ENCODE measurements around the gene STX7. TPM values are rescaled to one million over a fixed set of nuclear protein-coding genes. Genes with fewer than 3 reads are reported as not detected.
A peak's percentile ranks its signal among the peaks of the same experiment; 100 is the strongest.
"Not testable (repeated sequence)": the region's sequence is repeated elsewhere in the genome, so short reads cannot be mapped to it uniquely, and the experiment has no call there.

The STX7 gene
- total RNA-seq, 4 donors from 2014 or later = 45.7 to 70.6 (median 53.2) TPM

DNA sequence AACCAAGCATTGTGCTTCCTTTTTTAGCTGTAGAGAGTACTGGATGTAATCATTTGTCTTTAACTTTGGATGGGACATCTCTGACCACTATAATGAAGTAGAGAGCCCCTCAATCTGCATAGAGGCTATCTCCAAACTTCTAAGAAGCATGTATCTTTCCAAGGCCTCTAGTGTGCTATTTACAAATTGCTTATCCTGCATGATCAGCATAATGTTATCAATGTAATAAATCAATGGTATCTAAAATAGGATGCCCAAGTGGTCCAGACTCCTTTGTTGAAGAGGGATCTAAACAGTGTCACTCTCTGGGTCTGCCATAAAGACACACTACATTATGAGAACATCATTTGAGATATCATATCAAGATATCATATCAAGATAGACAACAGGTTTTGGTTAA is 31.9 kb upstream of the STX7 start:
- TF ChIP-seq, protein P1, sequence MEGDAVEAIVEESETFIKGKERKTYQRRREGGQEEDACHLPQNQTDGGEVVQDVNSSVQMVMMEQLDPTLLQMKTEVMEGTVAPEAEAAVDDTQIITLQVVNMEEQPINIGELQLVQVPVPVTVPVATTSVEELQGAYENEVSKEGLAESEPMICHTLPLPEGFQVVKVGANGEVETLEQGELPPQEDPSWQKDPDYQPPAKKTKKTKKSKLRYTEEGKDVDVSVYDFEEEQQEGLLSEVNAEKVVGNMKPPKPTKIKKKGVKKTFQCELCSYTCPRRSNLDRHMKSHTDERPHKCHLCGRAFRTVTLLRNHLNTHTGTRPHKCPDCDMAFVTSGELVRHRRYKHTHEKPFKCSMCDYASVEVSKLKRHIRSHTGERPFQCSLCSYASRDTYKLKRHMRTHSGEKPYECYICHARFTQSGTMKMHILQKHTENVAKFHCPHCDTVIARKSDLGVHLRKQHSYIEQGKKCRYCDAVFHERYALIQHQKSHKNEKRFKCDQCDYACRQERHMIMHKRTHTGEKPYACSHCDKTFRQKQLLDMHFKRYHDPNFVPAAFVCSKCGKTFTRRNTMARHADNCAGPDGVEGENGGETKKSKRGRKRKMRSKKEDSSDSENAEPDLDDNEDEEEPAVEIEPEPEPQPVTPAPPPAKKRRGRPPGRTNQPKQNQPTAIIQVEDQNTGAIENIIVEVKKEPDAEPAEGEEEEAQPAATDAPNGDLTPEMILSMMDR (IDR thresholded peaks at IDR 0.05) = no peak
- TF ChIP-seq POLR2A (IDR thresholded peaks at IDR 0.05) = no peak
- H3K36me3 ChIP-seq = no peaks in the 10 kb centered on the region
- no peak overlapping the region for H3K4me3 ChIP-seq (replicated peaks in 1 of 3)
- no peak for DNase-seq
- H3K9me3 ChIP-seq = no peaks in the 10 kb centered on the region
- H3K27ac ChIP-seq = no peak overlapping the region
- no peaks in the 10 kb centered on the region for H3K27me3 ChIP-seq
- no peaks in the 10 kb centered on the region for H3K4me1 ChIP-seq
- intact Hi-C loops (cut with DNase I) = no loop called here

DNA sequence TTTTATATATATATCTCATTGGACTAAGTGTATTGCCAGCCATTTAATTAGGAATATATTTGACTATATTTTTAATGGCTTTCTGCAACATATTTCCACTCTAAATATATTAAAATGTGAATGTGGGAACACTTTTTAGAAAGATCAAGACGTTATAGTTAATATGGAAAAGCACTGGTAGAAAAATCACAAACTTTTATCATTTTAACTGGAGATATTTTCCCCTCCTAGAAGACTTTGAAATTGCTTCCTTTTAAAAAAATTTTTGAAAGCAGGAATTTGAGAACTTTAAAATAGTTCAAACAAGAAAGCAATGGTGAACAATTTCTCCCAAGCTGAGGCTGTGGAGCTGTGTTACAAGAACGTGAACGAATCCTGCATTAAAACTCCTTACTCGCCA is 25.1 kb upstream of the STX7 start, which contains the start of gene TAAR9:
TSS of gene TAAR9 (plus strand) at position 301 of the 400 bp plus-strand sequence. CDS start at position 314, 13 bp downstream.
- TF ChIP-seq, protein P1 (IDR thresholded peaks at IDR 0.05) = no peak
- no peak for TF ChIP-seq POLR2A (IDR thresholded peaks at IDR 0.05)
- 81 to 82% methylated on average over 4 of the region's 4 CpGs for WGBS, 2 donors
- Histone ChIP-seq H3K4me3 (replicated peaks in 1 of 3) (no peak within 1 kb of the TSS), H3K27me3 (no peaks in the 10 kb centered on the region), H3K9me3 (no peaks in the 10 kb centered on the region), H3K36me3 (no peaks in the 10 kb centered on the region), H3K27ac (no peak within 1 kb of the TSS), H3K4me1 (no peaks in the 10 kb centered on the region)
- intact Hi-C loops (cut with DNase I) = no loop called here
- no peak for DNase-seq

DNA sequence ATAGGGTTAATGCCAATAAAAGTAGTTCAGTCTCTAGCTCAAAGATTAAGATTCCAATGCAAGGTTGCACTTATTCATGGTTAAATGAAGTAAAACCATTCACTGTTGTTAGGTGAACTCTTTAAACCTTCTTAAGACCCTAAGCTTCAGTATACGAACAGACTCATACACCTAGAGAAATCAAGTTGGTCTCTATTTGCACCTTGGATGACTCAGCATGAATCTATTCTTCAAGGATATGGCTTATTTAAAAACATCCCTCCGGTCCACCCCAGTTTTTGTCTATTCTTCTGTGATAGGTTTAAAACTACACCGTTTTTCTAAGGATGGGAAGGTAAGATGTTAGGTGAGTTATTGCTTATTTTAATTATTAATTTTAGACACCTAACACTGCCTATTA is 24.2 kb upstream of the STX7 start:
- TF ChIP-seq POLR2A (IDR thresholded peaks at IDR 0.05) = no peak
- TF ChIP-seq, protein P1 (IDR thresholded peaks at IDR 0.05) = no peak
- 83 to 87% methylated on average over 3 of the region's 3 CpGs for WGBS, 2 donors
- Histone ChIP-seq H3K27ac (no peak overlapping the region), H3K27me3 (no peaks in the 10 kb centered on the region), H3K4me3 (replicated peaks in 1 of 3) (no peak overlapping the region), H3K4me1 (no peaks in the 10 kb centered on the region), H3K9me3 (no peaks in the 10 kb centered on the region), H3K36me3 (no peaks in the 10 kb centered on the region)
- intact Hi-C loops (cut with DNase I) = no loop called here
- DNase-seq = no peak

DNA sequence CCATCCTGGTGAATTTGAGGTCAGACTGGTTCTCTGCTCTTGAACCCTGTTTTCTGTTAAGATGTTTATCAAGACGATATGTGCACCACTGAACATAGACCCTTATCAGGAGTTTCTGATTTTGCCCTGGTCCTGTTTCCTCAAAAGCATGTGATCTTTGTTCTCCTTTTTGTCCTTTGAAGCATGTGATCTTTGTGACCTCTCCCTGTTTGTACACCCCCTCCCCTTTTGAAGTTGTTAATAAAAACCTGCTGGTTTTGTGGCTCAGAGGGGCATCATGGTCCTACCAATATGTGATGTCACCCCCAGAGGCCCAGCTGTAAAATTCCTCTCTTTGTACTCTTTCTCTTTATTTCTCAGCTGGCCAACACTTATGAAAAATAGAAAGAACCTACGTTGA is 21.6 kb upstream of the STX7 start:
- H3K9me3 ChIP-seq; DNase-seq; intact Hi-C loops (cut with DNase I); H3K4me3 ChIP-seq (replicated peaks in 1 of 3); H3K27ac ChIP-seq; H3K36me3 ChIP-seq; H3K27me3 ChIP-seq; H3K4me1 ChIP-seq: not testable (repeated sequence)
- 83 to 89% methylated on average over 2 of the region's 2 CpGs for WGBS, 2 donors

DNA sequence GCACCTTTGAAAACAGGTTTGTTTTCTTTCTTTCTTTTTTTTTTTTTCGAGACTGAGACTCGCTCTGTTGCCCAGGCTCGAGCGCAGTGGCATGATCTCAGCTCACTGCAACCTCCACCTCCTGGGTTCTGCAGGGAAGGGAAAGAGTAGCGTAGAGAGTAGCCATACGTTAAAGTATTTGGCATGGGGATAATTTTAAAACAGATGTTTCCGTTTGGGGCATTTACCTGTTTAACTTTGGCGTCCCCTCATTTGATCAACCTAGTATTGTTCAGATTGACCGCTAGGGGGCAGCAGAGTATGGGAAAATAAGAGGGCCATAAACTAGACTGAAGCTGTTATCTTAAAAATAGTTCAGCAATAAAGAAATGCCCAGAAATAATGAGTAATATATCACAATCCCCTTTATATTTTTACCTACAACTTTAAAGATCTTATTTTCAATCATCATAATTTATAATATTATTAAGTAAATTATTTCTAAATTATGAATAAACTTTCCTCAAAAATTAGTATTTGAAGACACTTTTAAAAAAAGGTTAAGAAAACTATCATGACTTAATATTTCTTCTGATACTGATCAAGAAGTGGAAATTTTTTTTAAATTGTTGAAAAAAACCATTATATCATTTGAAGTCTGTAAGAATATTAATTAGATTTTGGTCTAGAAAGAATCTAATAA is 17.5 kb upstream of the STX7 start:
- Histone ChIP-seq H3K36me3 (no peaks in the 10 kb centered on the region), H3K27ac (no peak overlapping the region), H3K27me3 (peaks cover 3% of the 10 kb centered on the region), H3K9me3 (no peaks in the 10 kb centered on the region), H3K4me1 (no peaks in the 10 kb centered on the region), H3K4me3 (replicated peaks in 1 of 3) (no peak overlapping the region)
- intact Hi-C loops (cut with DNase I) = no loop called here
- TF ChIP-seq POLR2A (IDR thresholded peaks at IDR 0.05) = no peak
- TF ChIP-seq, protein P1 (IDR thresholded peaks at IDR 0.05) = peak; percentile 66 to 96 (median 74)
- 10 to 13% methylated on average over 9 of the region's 9 CpGs for WGBS, 2 donors
- peak; percentile 23 to 54 for DNase-seq

Data from thyroid gland (tissue), 4 donors.